Stimulated activated CD4-positive, alpha-beta T cell treated with anti-CD3 and anti-CD28 coated beads, Interleukin-1b, Interleukin-23, amount 100 ng/mL, for 24 hours (primary cell): ENCODE data around the gene NPIPA8.
"Not testable (repeated sequence)": the region's sequence is repeated elsewhere in the genome, so short reads cannot be mapped to it uniquely, and the experiment has no call there.

Experiments
- DNase-seq, 4 experiments: peaks; one replicate each; pipeline ENCODE4 v3.0.0-alpha.2; 2020; ENCODE audit warnings: low read depth in 4 of 4, low spot score in 1 of 4

The NPIPA8 gene

GRCh38 chr16:18280319-18280718 is 56.2 kb downstream of the NPIPA8 start:
- DNase-seq = not testable (repeated sequence)

- DNase-seq = not testable (repeated sequence)
Measured at GRCh38 chr16:18276756-18277155, 59.8 kb downstream of the NPIPA8 start.

- DNase-seq = not testable (repeated sequence)
Measured at GRCh38 chr16:18270171-18270570, 66.4 kb downstream of the NPIPA8 start.
